GM20431 (cell line): Measurements from ENCODE around the gene PODN.

ENCODE experiments used
- in situ Hi-C: fragments of 300-500 bp; cut with MseI, MboI; formaldehyde crosslinking; loops from one replicate; pipeline ENCODE4 v1.15.0; 2020; ENCODE audit warnings: low sequenced_read_pairs; ENCODE audit not compliant: unreplicated experiment

The PODN gene

GRCh38 chr1:53073287-53073686 is 11.3 kb downstream of the PODN start:
- in situ Hi-C loops: no loop called here

- in situ Hi-C loops: no loop called here
These were observed 11.9 kb downstream of the PODN start for GRCh38 chr1:53073868-53074311.

- in situ Hi-C loops: no loop called here
These were observed 12.5 kb downstream of the PODN start for GRCh38 chr1:53074313-53075154.

- in situ Hi-C loops: no loop called here
These were observed 13.2 kb downstream of the PODN start for GRCh38 chr1:53075206-53075605.

GRCh38 chr1:53075761-53076163 is 13.7 kb downstream of the PODN start:
- in situ Hi-C loops: no loop called here

GRCh38 chr1:53076165-53076564 is 14.2 kb downstream of the PODN start:
- in situ Hi-C loops: no loop called here

GRCh38 chr1:53076721-53077598 is 14.9 kb downstream of the PODN start:
- in situ Hi-C loops: no loop called here

GRCh38 chr1:53077599-53077965 is 15.6 kb downstream of the PODN start:
- in situ Hi-C loops: no loop called here

- in situ Hi-C loops: no loop called here
These were observed 16.5 kb downstream of the PODN start for GRCh38 chr1:53078333-53079101.

GRCh38 chr1:53079251-53079650 is 17.2 kb downstream of the PODN start:
- in situ Hi-C loops: no loop called here

GRCh38 chr1:53080041-53080440 is 18.0 kb downstream of the PODN start:
- in situ Hi-C loops: no loop called here

- in situ Hi-C loops: no loop called here
These were observed 18.8 kb downstream of the PODN start for GRCh38 chr1:53080769-53081168.

- in situ Hi-C loops: no loop called here
These were observed 19.5 kb downstream of the PODN start for GRCh38 chr1:53081384-53082066.

- in situ Hi-C loops: no loop called here
These were observed 20.9 kb downstream of the PODN start for GRCh38 chr1:53082826-53083455.

GRCh38 chr1:53083636-53084588 is 21.9 kb downstream of the PODN start:
- in situ Hi-C loops: no loop called here

GRCh38 chr1:53084589-53084971 is 22.6 kb downstream of the PODN start:
- in situ Hi-C loops: no loop called here

- in situ Hi-C loops: no loop called here
These were observed 23.4 kb downstream of the PODN start for GRCh38 chr1:53085405-53085804.

- in situ Hi-C loops: no loop called here
These were observed 24.6 kb downstream of the PODN start for GRCh38 chr1:53086491-53087070.
